H1 (cell line): Measurements from ENCODE around the gene PRIMA1. TPM values are rescaled to one million over a fixed set of nuclear protein-coding genes. Genes with fewer than 3 reads are reported as not detected.

Experiments used
- CTCF ChIA-PET: fragments of 300-600 bp; sonication (Branson Sonifier 250); formaldehyde crosslinking; loops from one replicate; lab custom pipeline; 2021; ENCODE audit not compliant: partially characterized antibody; lab: Charles Lee
- POLR2A ChIA-PET: fragments of 300-600 bp; sonication (Branson Sonifier 250); formaldehyde crosslinking; loops from one replicate; lab custom pipeline; 2021; ENCODE audit warnings: inconsistent platforms; ENCODE audit not compliant: partially characterized antibody; lab: Charles Lee
- DNase-seq, 2 experiments: peaks; one replicate each; pipeline versions ENCODE4 v3.0.0 to v3.0.0-alpha.2; 2010 to 2022; ENCODE audit warnings: low spot score in 2 of 2, low read depth in 1 of 2, mixed read lengths in 1 of 2
- FAIRE-seq: peaks from 2 replicates; lab custom pipeline; 2011; peaks lifted over from hg19 to GRCh38; lab: Jason Lieb, UNC
- H2AFZ ChIP-seq: 2 replicates; pipeline ENCODE4 v1.8.1; 2012; ENCODE audit warnings: low read length, inconsistent platforms
- H2AK5ac ChIP-seq: 2 replicates; pipeline ENCODE4 v1.6.1; 2013; ENCODE audit warnings: low read depth, low read length
- H2BK120ac ChIP-seq: replicated peaks from 2 replicates; pipeline ENCODE3; 2013; ENCODE audit warnings: low read depth, low read length, inconsistent platforms
- H2BK12ac ChIP-seq: 2 replicates; pipeline ENCODE4 v1.6.1; 2013; ENCODE audit warnings: low read depth, low read length
- H2BK15ac ChIP-seq: 2 replicates; pipeline ENCODE4 v1.6.1; 2013; ENCODE audit warnings: low read length
- H2BK20ac ChIP-seq: 2 replicates; pipeline ENCODE4 v1.6.1; 2013; ENCODE audit warnings: low read length
- H2BK5ac ChIP-seq: 2 replicates; pipeline ENCODE4 v1.6.1; 2013; ENCODE audit warnings: low read depth, low read length
- H3K14ac ChIP-seq: 2 replicates; pipeline ENCODE4 v1.6.1; 2013; ENCODE audit warnings: inconsistent platforms; ENCODE audit not compliant: insufficient read length
- H3K18ac ChIP-seq: 2 replicates; pipeline ENCODE4 v1.6.1; 2013; ENCODE audit warnings: low read length; ENCODE audit errors: extremely low read depth
- H3K23ac ChIP-seq: 2 replicates; pipeline ENCODE4 v1.6.1; 2013; ENCODE audit warnings: inconsistent platforms; ENCODE audit not compliant: insufficient read length
- H3K23me2 ChIP-seq: 2 replicates; pipeline ENCODE4 v1.6.1; 2013; ENCODE audit warnings: low read depth, low read length
- H3K27ac ChIP-seq: 2 replicates; pipeline ENCODE4 v1.6.1; 2011; ENCODE audit warnings: low read depth, low read length, inconsistent platforms
- H3K27me3 ChIP-seq, 4 experiments: replicated peaks in 1 of 4; 1 replicate in 1 of 4; 2 replicates in 3 of 4; pipeline versions ENCODE4 v1.6.1 to v1.8.1; 2011 to 2013; ENCODE audit warnings: low read length in 3 of 4, mild to moderate bottlenecking in 3 of 4, inconsistent platforms in 2 of 4, mixed read lengths in 2 of 4, moderate library complexity in 1 of 4; ENCODE audit not compliant: control insufficient read depth in 3 of 4, insufficient read depth in 3 of 4; ENCODE audit errors: extremely low read depth in 1 of 4
- H3K36me3 ChIP-seq, 4 experiments: 2 replicates each; pipeline versions ENCODE4 v1.6.1 to v1.8.1; 2011 to 2013; ENCODE audit warnings: mild to moderate bottlenecking in 4 of 4, low read length in 3 of 4, moderate library complexity in 2 of 4, control low read depth in 1 of 4, inconsistent platforms in 1 of 4; ENCODE audit not compliant: insufficient read depth in 4 of 4, control insufficient read depth in 2 of 4
- H3K4ac ChIP-seq: replicated peaks from 2 replicates; pipeline ENCODE3; 2013; ENCODE audit warnings: low read length, low read depth, mixed read lengths, inconsistent platforms; ENCODE audit not compliant: insufficient read length
- H3K4me1 ChIP-seq, 4 experiments: replicated peaks in 1 of 4; 1 replicate in 1 of 4; 2 replicates in 3 of 4; pipeline versions ENCODE4 v1.6.1 to v1.8.1; 2011 to 2013; ENCODE audit warnings: low read length in 3 of 4, inconsistent platforms in 2 of 4, mixed read lengths in 1 of 4; ENCODE audit not compliant: insufficient read depth in 4 of 4, control insufficient read depth in 3 of 4
- H3K4me2 ChIP-seq, 2 experiments: 2 replicates each; pipeline versions ENCODE4 v1.6.1 to v1.8.1; 2011 to 2013; ENCODE audit warnings: low read depth in 2 of 2, low read length in 2 of 2, control low read depth in 1 of 2, inconsistent platforms in 1 of 2, mild to moderate bottlenecking in 1 of 2; ENCODE audit not compliant: insufficient read depth in 1 of 2
- H3K4me3 ChIP-seq, 4 experiments: fragments of 200-600, 300-600 bp in 1 of 4; sonication (generic), shearing (Covaris generic), sonication (Bioruptor Twin) in 1 of 4; 2 replicates each; pipeline versions ENCODE4 v1.5.1 to v1.8.1; 2011 to 2016; ENCODE audit warnings: low read length in 4 of 4, low read depth in 3 of 4, control low read depth in 2 of 4, inconsistent platforms in 2 of 4, mild to moderate bottlenecking in 2 of 4, mixed read lengths in 1 of 4, moderate library complexity in 1 of 4; ENCODE audit not compliant: insufficient read depth in 2 of 4; ENCODE audit errors: extremely low read depth in 1 of 4
- H3K56ac ChIP-seq: replicated peaks from 2 replicates; pipeline ENCODE3; 2013; ENCODE audit warnings: low read depth, mild to moderate bottlenecking, mixed read lengths, low read length, inconsistent platforms; ENCODE audit not compliant: insufficient read length
- H3K79me1 ChIP-seq: 2 replicates; pipeline ENCODE4 v1.6.1; 2013; ENCODE audit warnings: low read depth, low read length, control low read depth
- H3K79me2 ChIP-seq, 2 experiments: 2 replicates each; pipeline versions ENCODE4 v1.6.1 to v1.8.1; 2012 to 2013; ENCODE audit warnings: low read length in 2 of 2, mild to moderate bottlenecking in 2 of 2, inconsistent platforms in 1 of 2; ENCODE audit not compliant: insufficient read depth in 2 of 2, control insufficient read depth in 1 of 2
- H3K9ac ChIP-seq, 4 experiments: replicated peaks in 1 of 4; 1 replicate in 1 of 4; 2 replicates in 3 of 4; pipeline versions ENCODE4 v1.6.1 to v1.8.1; 2011 to 2013; ENCODE audit warnings: low read depth in 3 of 4, low read length in 3 of 4, control low read depth in 2 of 4, mild to moderate bottlenecking in 2 of 4, moderate library complexity in 2 of 4, inconsistent platforms in 1 of 4; ENCODE audit errors: extremely low read depth in 1 of 4
- H3K9me3 ChIP-seq, 2 experiments: 2 replicates each; pipeline versions ENCODE4 v1.6.1 to v1.8.1; 2012 to 2013; ENCODE audit warnings: mild to moderate bottlenecking in 2 of 2, moderate library complexity in 2 of 2, control low read depth in 1 of 2, inconsistent platforms in 1 of 2, low read depth in 1 of 2, low read length in 1 of 2, mixed read lengths in 1 of 2; ENCODE audit not compliant: insufficient read depth in 2 of 2
- H4K20me1 ChIP-seq, 2 experiments: replicated peaks in 1 of 2; 2 replicates each; pipeline versions ENCODE3 to v1.8.1; 2011 to 2013; ENCODE audit warnings: inconsistent platforms in 2 of 2, low read length in 2 of 2, mild to moderate bottlenecking in 1 of 2; ENCODE audit not compliant: insufficient read depth in 2 of 2, control insufficient read depth in 1 of 2
- H4K5ac ChIP-seq: 2 replicates; pipeline ENCODE4 v1.6.1; 2013; ENCODE audit warnings: low read length, low read depth, mixed read lengths, inconsistent platforms; ENCODE audit not compliant: insufficient read length
- H4K8ac ChIP-seq: 2 replicates; pipeline ENCODE4 v1.8.0; 2013; ENCODE audit warnings: mild to moderate bottlenecking, moderate library complexity, low read length, inconsistent platforms; ENCODE audit not compliant: insufficient read depth; ENCODE audit errors: extremely low read depth
- H4K91ac ChIP-seq: replicated peaks from 2 replicates; pipeline ENCODE3; 2013; ENCODE audit warnings: low read length, mixed read lengths, inconsistent platforms; ENCODE audit not compliant: insufficient read length
- CEBPB ChIP-seq: IDR thresholded peaks from 2 replicates; pipeline ENCODE4 v1.6.1; 2012; ENCODE audit warnings: low read depth, low read length
- CREB1 ChIP-seq: IDR thresholded peaks from 2 replicates; pipeline ENCODE4 v1.6.1; 2012; ENCODE audit warnings: inconsistent platforms
- GTF2F1 ChIP-seq: IDR thresholded peaks from 2 replicates; pipeline ENCODE4 v1.6.1; 2012; ENCODE audit warnings: low read depth, low read length, improper control_type of control experiment, borderline replicate concordance
- KDM4A ChIP-seq: IDR thresholded peaks from one replicate; pipeline ENCODE4 v1.7.1; 2012; ENCODE audit warnings: low read depth, mild to moderate bottlenecking, moderate library complexity, low read length, inconsistent platforms; ENCODE audit not compliant: severe bottlenecking
- PHF8 ChIP-seq: fragments of 200-600 bp; sonication (generic); conservative IDR thresholded peaks from 2 replicates; pipeline ENCODE4 v1.7.1; 2012; ENCODE audit warnings: low read depth, mild to moderate bottlenecking, inconsistent platforms, low read length, moderate library complexity
- POU5F1 ChIP-seq: IDR thresholded peaks from 2 replicates; pipeline ENCODE4 v1.6.1; 2011; ENCODE audit warnings: low read depth, mild to moderate bottlenecking, low read length, moderate library complexity
- RAD21 ChIP-seq, 2 experiments: IDR thresholded peaks in 1 of 2; conservative IDR thresholded peaks in 1 of 2; 2 replicates each; pipeline ENCODE4 v1.6.1; 2011; ENCODE audit warnings: low read depth in 2 of 2, low read length in 2 of 2, improper control_type of control experiment in 1 of 2, inconsistent platforms in 1 of 2, mild to moderate bottlenecking in 1 of 2, moderate library complexity in 1 of 2
- WGBS, 2 experiments: shearing (Covaris generic) in 1 of 2; methylation state at CpG; one replicate each; pipeline versions ENCODE4 v1.1.6 to v1.1.7; 2013 to 2015; ENCODE audit warnings: low lambda C conversion rate in 2 of 2, mixed read lengths in 2 of 2, inconsistent platforms in 1 of 2, low coverage in 1 of 2, missing lambda C conversion rate in 1 of 2; ENCODE audit not compliant: insufficient replicate concordance in 2 of 2, insufficient coverage in 1 of 2, insufficient read length in 1 of 2; ENCODE audit errors: extremely low coverage in 1 of 2, missing lambda C conversion rate in 1 of 2; 5-methylcytosine and 5-hydroxymethylcytosine counted together
- polyA plus RNA-seq, 7 experiments: library from polyadenylated mRNA; depleted of rRNA in 3 of 7; stranded (reverse) in 5 of 7; unstranded in 2 of 7; fragments of >200 nt in 5 of 7; fragments of 200-250 nt in 2 of 7; gene quantifications; 1 replicate in 5 of 7; 2 replicates in 1 of 7; 4 replicates in 1 of 7; pipeline versions ENCODE4 v1.2.1 to v1.2.3, GENCODE V29; 2011 to 2013; ENCODE audit warnings: missing spikeins in 2 of 7, mixed read lengths in 2 of 7
- total RNA-seq: library from RNA; stranded (reverse); fragmentation: NEBNext Ultra II Directional; extraction: Animal tissue kit (Norgen Biotek cat#: 25700); gene quantifications from 2 replicates; pipeline ENCODE4 v1.2.1, GENCODE V29; 2021
- TF ChIP-seq, protein P1 (sequence below), 3 experiments: IDR thresholded peaks; 1 replicate in 2 of 3; 2 replicates in 1 of 3; pipeline versions ENCODE4 v1.5.1 to v1.6.1; 2011; ENCODE audit warnings: low read length in 3 of 3, mild to moderate bottlenecking in 3 of 3, inconsistent platforms in 2 of 3, low read depth in 1 of 3, moderate library complexity in 1 of 3; ENCODE audit not compliant: insufficient read depth in 1 of 3; ENCODE audit errors: control extremely low read depth in 1 of 3

The PRIMA1 gene
- total and polyA plus RNA-seq, 2 of the 8 experiments (the other 6 are each of a cell fraction or from before 2014, with no cell fraction given): 2.8 to 4.5 TPM

DNA sequence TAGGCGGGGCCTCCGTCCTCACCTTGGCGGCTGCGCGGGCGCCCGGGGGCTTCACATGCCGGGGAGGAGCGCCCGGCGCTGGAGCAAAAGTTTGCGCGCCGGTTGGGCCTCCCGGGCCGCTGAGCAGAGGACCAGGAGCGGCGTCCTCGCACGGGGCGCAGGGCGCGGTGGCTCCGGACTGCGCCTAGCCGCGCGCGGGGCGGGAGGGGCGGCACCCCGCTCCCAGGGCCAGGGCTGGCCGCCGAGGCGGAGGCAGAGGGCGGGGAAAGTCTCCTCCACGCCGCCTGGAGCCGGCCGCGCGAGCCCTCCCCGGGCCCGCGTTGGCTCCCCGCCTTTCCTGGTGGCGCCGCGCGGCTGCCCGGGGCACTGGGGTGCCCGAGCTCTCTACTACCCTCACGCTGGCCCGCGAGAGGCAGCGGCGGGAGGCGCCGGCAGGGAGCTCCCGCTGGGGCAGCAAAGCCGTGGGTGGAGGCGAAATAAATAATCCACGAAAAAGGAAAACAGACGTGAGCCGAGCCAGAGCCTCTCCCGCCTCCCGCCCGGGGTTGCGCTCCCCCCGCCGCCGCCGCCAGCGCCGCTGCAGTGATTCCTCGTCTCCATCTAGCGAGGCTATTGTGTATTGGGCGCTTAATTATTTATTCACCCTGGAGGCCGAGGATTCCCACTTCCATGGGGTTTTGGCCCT lies 400 bp upstream of the PRIMA1 start:
- Histone ChIP-seq H2BK15ac (no peak overlapping the region), H3K9ac (peak overlapping the region in 3 of 4 experiments; percentile 18 to 65 (median 47); a peak in 3 of 7 replicates), H2AFZ (peak overlapping the region; percentile 72; the same call in 1 of the 2 replicates), H3K27me3 (peaks cover 4 to 30% (median 23%) of the 10 kb centered on the region in 4 experiments), H3K23ac (no peak overlapping the region), H4K20me1 (peaks cover 2 to 6% of the 10 kb centered on the region in 2 experiments), H2AK5ac (no peak overlapping the region), H3K23me2 (peaks cover 13% of the 10 kb centered on the region; the same call in 1 of the 2 replicates), H4K8ac (peak overlapping the region; percentile 83), H3K18ac (peak overlapping the region; percentile 39; the same call in 1 of the 2 replicates), H2BK20ac (no peak overlapping the region), H4K5ac (no peak overlapping the region), H3K14ac (no peak overlapping the region), H3K4ac (no peak overlapping the region), H4K91ac (no peak overlapping the region), H3K9me3 (no peaks in the 10 kb centered on the region), H2BK12ac (0 out of 2 replicates have a peak overlapping the region, but pooled peaks have one; percentile 11), H2BK120ac (no peak overlapping the region), H3K4me3 (peak overlapping the region; percentile 65 to 77 (median 70)), H3K79me2 (no peaks in the 10 kb centered on the region), H3K56ac (no peak overlapping the region), H3K79me1 (no peaks in the 10 kb centered on the region), H3K36me3 (no peaks in the 10 kb centered on the region), H2BK5ac (no peak overlapping the region), H3K27ac (no peak overlapping the region), H3K4me2 (peak overlapping the region; percentile 97), H3K4me1 (peaks cover 0 to 19% (median 7%) of the 10 kb centered on the region in 4 experiments; a peak in 4 of 7 replicates)
- 2% methylated on average over 43 of the region's 79 CpGs; no CpG with 5 or more reads in 1 of the 2 experiments for WGBS, 2 experiments
- DNase-seq: peak in 1 of 2 experiments; percentile 74
- CTCF ChIA-PET: interaction anchor here (0.7 to 3.9 kb wide), 12 partner anchors 15 to 151 kb away, joined by 3 to 20 read pairs (median 4); no protein-coding TSS in a partner anchor
- POLR2A ChIA-PET: interaction anchor here (0.9 to 2.0 kb wide), 6 partner anchors 28 to 322 kb away, joined by 3 to 5 read pairs (median 3); no protein-coding TSS in a partner anchor
- no peak for FAIRE-seq
- no peak for TF ChIP-seq CEBPB
- no peak for TF ChIP-seq GTF2F1
- TF ChIP-seq KDM4A: peak; percentile 88
- TF ChIP-seq, protein P1, sequence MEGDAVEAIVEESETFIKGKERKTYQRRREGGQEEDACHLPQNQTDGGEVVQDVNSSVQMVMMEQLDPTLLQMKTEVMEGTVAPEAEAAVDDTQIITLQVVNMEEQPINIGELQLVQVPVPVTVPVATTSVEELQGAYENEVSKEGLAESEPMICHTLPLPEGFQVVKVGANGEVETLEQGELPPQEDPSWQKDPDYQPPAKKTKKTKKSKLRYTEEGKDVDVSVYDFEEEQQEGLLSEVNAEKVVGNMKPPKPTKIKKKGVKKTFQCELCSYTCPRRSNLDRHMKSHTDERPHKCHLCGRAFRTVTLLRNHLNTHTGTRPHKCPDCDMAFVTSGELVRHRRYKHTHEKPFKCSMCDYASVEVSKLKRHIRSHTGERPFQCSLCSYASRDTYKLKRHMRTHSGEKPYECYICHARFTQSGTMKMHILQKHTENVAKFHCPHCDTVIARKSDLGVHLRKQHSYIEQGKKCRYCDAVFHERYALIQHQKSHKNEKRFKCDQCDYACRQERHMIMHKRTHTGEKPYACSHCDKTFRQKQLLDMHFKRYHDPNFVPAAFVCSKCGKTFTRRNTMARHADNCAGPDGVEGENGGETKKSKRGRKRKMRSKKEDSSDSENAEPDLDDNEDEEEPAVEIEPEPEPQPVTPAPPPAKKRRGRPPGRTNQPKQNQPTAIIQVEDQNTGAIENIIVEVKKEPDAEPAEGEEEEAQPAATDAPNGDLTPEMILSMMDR (IDR thresholded peaks at IDR 0.05; ENCODE audit: control extremely low read depth in 1 of 3, insufficient read depth in 1 of 3, low read depth in 1 of 3, low read length in 3 of 3): peak in 1 of 3 experiments; percentile 18; a peak in 1 of 4 replicates
- no peak for TF ChIP-seq CREB1
- peak; percentile 22 to 38; a peak in 2 of 4 replicates for TF ChIP-seq RAD21 (IDR thresholded peaks at IDR 0.05 in 1 of 2, conservative IDR thresholded peaks at IDR 0.05 in 1 of 2; ENCODE audit: low read depth in 2 of 2, low read length in 2 of 2)
- TF ChIP-seq PHF8: peak; percentile 46; the same call in 1 of the 2 replicates
- TF ChIP-seq POU5F1: no peak
